Stimulated activated CD4-positive, alpha-beta T cell treated with anti-CD3 and anti-CD28 coated beads, Interleukin-2, amount 100 ng/mL, for 24 hours (primary cell): ENCODE measurements around the gene PTGER2.

Experiments
- DNase-seq, 2 donors: peaks; one replicate each; pipeline ENCODE4 v3.0.0-alpha.2; 2020

PTGER2 gene

GRCh38 chr14:52313903-52314594 lies at the start of gene PTGER2:
Gene PTGER2 (plus strand): TSS chr14:52314312. CDS start chr14:52314549, 237 bp downstream.
- peak; percentile 80 to 82 for DNase-seq

GRCh38 chr14:52265253-52265652 lies 48.9 kb upstream of the PTGER2 start:
- DNase-seq, result no peak

GRCh38 chr14:52266179-52266578 lies 47.9 kb upstream of the PTGER2 start:
- DNase-seq, result no peak

GRCh38 chr14:52266782-52267181 lies 47.3 kb upstream of the PTGER2 start:
- no peak for DNase-seq

GRCh38 chr14:52267501-52268278 lies 46.4 kb upstream of the PTGER2 start, which contains the start of gene PTGDR:
Gene PTGDR (plus strand): TSS chr14:52267698. CDS start chr14:52267815, 117 bp downstream.
- DNase-seq, result peak; percentile 45 to 55

- DNase-seq, result peak; percentile 22 to 46
These were observed 45.6 kb upstream of the PTGER2 start for GRCh38 chr14:52268279-52269061.

- no peak for DNase-seq
These were observed 45.0 kb upstream of the PTGER2 start for GRCh38 chr14:52269100-52269499.

- no peak for DNase-seq
These were observed 44.1 kb upstream of the PTGER2 start for GRCh38 chr14:52269982-52270381.

- DNase-seq, result no peak
These were observed 42.6 kb upstream of the PTGER2 start for GRCh38 chr14:52271538-52271937.

GRCh38 chr14:52272375-52272774 lies 41.7 kb upstream of the PTGER2 start:
- DNase-seq, result no peak

GRCh38 chr14:52275372-52275771 lies 38.7 kb upstream of the PTGER2 start:
- peak in 1 of 2 donors; percentile 5 for DNase-seq

- no peak for DNase-seq
These were observed 36.6 kb upstream of the PTGER2 start for GRCh38 chr14:52277552-52277951.

GRCh38 chr14:52279408-52279807 lies 34.7 kb upstream of the PTGER2 start:
- DNase-seq, result no peak

- no peak for DNase-seq
These were observed 31.0 kb upstream of the PTGER2 start for GRCh38 chr14:52283099-52283498.

GRCh38 chr14:52286661-52287649 lies 27.2 kb upstream of the PTGER2 start:
- no peak for DNase-seq

GRCh38 chr14:52296378-52296777 lies 17.7 kb upstream of the PTGER2 start:
- DNase-seq, result no peak

- DNase-seq, result no peak
These were observed 15.3 kb upstream of the PTGER2 start for GRCh38 chr14:52298795-52299194.

GRCh38 chr14:52299692-52300278 lies 14.3 kb upstream of the PTGER2 start:
- DNase-seq, result no peak

GRCh38 chr14:52303236-52303635 lies 10.9 kb upstream of the PTGER2 start:
- DNase-seq, result no peak

- DNase-seq, result no peak
These were observed 9.7 kb upstream of the PTGER2 start for GRCh38 chr14:52304248-52304904.

- no peak for DNase-seq
These were observed 9.1 kb upstream of the PTGER2 start for GRCh38 chr14:52305014-52305413.
